Measurements from ENCODE around the gene ACSM2B.
"Not testable (repeated sequence)": the region's sequence is repeated elsewhere in the genome, so short reads cannot be mapped to it uniquely, and the experiment has no call there.

Gene ACSM2B

DNA sequence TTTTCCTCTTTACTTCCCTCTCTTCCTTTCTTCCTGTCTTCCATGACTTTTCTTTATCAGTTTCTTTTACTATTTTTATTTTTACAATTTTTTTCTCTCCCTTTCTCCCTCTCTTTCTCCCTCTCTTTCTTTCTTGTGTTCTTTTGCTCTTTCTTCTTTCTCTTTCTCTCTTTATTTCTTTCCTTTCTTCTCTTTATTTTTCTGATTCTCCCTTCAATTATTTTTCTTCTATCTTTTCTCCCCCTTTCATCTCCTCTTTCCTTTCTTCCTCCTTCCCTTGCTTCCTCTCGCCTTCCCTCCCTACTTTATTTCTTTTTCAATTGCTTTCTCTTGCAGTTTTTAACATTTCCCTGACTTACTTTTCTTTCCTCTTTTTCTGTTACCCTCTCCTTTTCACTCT, 39.5 kb downstream of the ACSM2B start:
- DNase-seq (ENCODE audit: low spot score), result not testable (repeated sequence)

DNA sequence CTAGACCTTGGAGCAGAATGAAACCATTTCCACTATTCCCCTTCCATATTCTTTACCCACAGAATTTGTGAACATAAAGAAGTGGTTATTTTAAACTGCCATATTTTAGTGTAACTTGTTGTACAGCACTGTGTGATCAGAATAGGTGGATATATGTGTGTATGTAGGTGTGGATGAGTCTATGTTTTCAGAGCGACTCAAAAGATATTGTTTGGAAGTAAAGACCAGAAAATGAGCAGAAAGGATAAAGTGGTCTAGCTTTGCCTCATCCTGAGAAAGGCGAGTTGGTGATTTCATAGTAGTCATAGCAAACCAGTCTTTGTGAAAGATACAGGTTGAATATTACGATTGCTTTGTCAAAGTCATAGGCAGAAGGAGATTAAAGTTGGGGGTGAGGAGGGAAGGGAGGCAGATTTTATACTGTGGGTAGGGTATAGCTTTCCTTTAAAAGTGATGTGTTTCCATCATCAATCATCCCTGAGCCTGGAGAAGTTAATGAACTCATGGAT, 43.8 kb downstream of the ACSM2B start:
- not testable (repeated sequence) for DNase-seq (ENCODE audit: low spot score)

DNA sequence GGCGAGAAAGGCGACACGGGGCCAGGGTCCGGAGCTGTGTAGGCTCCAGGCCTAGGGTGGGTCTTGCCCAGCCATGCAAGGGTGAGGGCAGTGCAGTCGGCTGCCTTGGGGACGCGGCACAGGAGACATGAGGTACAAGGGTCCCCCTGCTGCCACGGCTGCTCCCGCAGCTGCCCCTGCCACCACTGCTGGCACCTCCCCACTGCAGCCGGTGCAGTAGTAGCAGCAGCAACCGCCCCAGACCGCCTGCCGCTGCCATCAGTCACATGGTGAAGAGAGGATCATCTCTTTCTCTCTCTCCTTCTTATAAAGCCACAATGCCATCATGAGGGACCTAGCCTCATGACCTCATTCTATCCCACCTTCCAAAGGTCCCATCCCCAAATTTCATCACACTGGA, 44.4 kb downstream of the ACSM2B start:
- not testable (repeated sequence) for DNase-seq (ENCODE audit: low spot score)

DNA sequence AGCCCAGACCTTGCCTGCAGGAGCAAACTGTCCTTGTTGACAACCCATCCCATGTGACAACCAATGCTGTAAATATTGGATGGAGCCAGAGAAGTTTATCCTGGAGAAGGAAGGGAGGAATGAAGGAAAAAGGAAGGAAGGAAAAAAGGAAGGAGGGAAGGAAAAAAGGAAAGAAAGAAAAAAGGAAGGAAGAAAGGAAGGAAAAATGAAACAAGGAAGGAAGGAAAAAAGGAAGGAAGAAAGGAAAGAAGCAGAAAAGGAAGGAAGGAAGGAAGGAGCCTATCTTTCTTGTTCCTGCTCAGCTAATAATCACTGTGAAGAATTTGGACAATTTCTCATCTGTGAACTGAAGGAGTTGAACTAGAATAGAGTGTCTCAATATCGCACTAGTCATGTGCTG, 56.1 kb downstream of the ACSM2B start:
- DNase-seq (ENCODE audit: low spot score), result no peak

DNA sequence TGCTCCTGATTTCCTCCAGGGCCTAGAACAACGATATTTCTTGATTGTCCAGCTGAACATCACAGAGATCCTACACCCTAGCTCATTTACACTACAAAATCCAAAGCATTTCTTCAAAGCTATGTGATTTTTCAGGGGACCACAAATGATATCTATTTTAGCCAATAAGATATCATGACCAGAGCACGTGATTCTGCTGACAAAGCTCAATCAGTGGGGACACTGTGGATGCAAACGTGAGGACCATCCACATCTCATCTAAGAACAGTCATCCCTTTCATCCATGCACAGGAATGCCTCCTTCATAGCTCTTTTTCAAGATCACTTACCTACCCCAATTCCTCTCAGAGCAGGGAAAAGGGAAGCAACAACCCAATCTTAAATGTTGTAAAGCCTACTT, 56.9 kb downstream of the ACSM2B start:
- no peak for DNase-seq (ENCODE audit: low spot score)

DNA sequence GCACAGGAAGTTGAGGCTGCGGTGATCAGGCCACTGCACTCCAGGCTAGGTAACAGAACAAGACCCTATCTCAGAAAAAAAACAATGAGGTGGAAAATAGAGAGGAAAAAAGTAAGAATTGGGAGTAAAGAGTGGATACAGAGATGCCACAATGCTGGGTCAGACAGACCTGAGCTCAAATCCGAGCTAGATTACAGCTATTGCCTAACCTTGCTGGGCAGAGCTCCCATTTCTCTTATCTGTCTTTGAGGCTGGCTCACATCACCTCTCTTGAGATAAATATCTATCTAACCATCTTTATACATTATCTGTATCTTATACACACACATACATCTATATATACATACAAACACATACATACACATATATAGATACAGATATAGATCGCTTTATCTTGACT, 59.0 kb downstream of the ACSM2B start:
- DNase-seq (ENCODE audit: low spot score), result no peak

DNA sequence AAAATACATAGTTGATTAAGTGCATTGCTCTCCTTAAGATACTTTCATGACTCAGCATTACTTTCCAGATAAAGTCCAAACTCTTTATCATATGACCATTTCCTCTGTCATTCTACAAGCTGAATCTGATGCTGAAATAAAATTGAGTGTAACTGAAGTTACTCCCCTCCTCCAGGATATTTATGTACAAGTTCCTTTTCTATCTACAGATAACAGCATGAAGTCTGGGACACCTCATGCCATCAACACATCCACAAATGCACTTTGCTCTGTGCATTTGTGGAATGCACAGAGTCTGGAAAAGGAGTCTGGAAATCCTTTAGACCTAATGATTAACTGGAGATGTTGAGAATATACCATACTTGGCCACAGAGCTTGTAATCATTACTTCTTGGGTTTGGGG, 60.5 kb downstream of the ACSM2B start:
- no peak for DNase-seq (ENCODE audit: low spot score)

DNA sequence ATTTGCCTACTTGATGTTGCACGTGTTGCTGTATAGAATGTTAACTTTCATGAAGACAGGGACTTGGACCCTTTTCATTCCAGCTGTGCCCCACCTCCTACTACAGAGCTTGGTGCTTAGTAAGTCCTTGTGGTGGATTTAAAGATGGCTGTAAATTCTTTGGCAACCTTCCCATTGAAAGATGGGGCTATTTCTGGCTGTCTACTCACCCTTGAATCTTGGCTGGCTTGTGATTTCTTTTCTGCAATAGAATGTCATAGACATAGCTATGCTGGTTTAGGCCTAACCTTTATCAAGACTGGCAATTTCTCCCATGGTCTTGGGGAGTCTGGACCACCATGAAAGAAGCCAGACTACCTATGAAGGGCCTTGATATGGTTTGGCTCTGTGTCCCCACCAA, 65.8 kb downstream of the ACSM2B start:
- DNase-seq (ENCODE audit: low spot score), result no peak

DNA sequence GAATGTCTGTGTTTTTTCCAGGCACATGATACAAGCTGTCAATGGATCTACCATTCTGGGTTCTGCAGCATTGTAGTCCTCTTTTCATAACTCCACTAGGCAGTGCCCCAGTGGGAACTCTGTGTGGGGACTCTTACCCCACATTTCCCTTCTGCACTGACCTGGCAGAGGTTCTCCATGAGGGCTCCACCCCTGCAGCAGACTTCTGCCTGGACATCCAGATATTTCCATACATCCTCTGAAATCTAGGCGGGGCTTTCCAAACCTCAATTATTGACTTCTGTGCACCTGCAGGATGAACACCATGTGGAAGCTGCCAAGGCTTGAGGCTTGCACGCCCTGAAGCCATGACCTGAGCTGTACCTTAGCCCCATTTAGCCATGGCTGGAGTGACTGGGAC, 68.9 kb downstream of the ACSM2B start:
- no peak for DNase-seq (ENCODE audit: low spot score)

DNA sequence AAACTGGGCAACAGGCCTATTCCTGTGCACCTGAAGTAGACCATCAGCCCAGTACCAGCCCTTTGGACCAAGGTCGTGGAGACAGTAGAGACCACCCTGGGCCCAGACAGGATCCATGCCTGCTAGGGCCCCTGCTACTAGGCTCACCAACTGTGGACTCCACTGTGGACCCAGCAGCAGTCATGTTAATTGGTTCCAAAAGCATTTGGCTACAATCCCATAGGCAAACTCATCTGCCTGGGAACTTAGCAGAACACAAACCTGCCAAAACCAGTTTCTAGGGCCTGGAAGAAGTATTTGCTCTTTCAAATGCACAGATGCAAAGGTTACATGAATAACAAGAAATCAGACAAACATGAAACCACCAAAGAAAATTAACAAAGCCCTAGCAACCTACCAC, 71.7 kb downstream of the ACSM2B start:
- DNase-seq (ENCODE audit: low spot score), result no peak

DNA sequence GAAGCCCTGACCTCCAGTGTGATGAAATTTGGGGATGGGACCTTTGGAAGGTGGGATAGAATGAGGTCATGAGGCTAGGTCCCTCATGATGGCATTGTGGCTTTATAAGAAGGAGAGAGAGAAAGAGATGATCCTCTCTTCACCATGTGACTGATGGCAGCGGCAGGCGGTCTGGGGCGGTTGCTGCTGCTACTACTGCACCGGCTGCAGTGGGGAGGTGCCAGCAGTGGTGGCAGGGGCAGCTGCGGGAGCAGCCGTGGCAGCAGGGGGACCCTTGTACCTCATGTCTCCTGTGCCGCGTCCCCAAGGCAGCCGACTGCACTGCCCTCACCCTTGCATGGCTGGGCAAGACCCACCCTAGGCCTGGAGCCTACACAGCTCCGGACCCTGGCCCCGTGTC, 84.7 kb downstream of the ACSM2B start:
- not testable (repeated sequence) for DNase-seq (ENCODE audit: low spot score)

DNA sequence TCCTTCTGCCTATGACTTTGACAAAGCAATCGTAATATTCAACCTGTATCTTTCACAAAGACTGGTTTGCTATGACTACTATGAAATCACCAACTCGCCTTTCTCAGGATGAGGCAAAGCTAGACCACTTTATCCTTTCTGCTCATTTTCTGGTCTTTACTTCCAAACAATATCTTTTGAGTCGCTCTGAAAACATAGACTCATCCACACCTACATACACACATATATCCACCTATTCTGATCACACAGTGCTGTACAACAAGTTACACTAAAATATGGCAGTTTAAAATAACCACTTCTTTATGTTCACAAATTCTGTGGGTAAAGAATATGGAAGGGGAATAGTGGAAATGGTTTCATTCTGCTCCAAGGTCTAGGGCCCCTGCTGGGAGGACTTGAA, 85.2 kb downstream of the ACSM2B start:
- DNase-seq (ENCODE audit: low spot score), result not testable (repeated sequence)
